ENCODE data around the gene FOXP4. TPM values are rescaled to one million over a fixed set of nuclear protein-coding genes. Genes with fewer than 3 reads are reported as not detected.
A peak's percentile ranks its signal among the peaks of the same experiment; 100 is the strongest.

FOXP4 gene
- total RNA-seq, 1 experiment from 2014 or later = 32.3 TPM

DNA sequence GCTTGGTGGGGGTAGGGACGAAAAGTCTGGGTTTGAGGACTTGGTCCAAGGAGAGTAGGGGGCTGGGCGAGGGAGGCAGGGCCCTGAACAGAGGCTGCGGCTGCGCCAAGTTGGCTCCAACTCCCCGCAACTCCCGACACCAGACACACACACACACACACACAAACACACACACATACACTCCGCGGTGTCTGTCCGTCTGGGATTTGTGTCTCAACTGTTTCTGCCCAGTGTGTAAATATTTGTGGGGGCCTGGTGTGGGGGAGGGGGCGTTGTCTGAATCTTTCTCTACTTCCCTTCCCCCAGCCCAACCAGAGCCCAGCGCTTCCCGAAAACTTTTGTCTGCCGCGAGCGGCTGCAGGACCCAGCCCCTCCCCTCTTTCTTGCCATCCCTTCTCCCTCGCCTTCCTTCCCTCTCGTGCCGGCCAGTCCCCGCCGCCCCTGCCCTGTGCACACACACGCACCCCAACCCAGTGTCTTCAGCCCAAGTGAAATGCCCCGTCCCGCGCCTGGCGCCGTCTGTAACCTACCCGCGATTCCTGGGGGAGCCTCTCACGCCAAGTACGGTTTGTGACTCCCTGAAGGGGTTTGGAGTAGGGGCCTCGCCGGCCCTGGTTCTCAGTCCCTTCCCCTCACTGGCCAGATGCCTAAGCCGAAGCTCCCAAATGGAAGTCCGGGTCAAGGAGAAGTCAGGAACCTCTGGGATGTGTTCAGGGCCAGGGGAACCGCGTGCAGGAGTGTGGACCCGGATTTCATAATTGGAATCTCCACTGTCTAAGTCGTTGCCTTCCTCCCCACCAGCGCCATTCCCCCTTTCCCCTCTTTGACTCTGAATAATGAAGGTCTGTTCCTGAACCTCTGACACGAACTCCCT is 93.0 kb downstream of the FOXP4 start:
- no peaks in the 10 kb centered on the region for H3K9me3 ChIP-seq (ENCODE audit: control insufficient read depth in 1 of 2, insufficient read depth in 1 of 2, low read depth in 1 of 2, low read length in 2 of 2)
- RAD21 ChIA-PET (ENCODE audit: low non-redundant PET in 1 of 2, low total read pairs in 2 of 2, uncharacterized antibody in 2 of 2, unreplicated experiment in 2 of 2) = interaction anchor here in 1 of 2 experiments (0.5 kb wide), 1 partner anchor 42 kb away, joined by 3 read pairs; no protein-coding TSS in a partner anchor
- H3K27me3 ChIP-seq (ENCODE audit: insufficient read depth, low read length) = no peaks in the 10 kb centered on the region
- DNase-seq (ENCODE audit: low read depth, low spot score) = no peak
- peaks cover 24 to 33% of the 10 kb centered on the region in 2 experiments for H3K4me1 ChIP-seq (ENCODE audit: control insufficient read depth in 1 of 2, insufficient read depth in 2 of 2, low read length in 2 of 2)
- H3K9ac ChIP-seq (ENCODE audit: low read length) = no peak overlapping the region
- no peak overlapping the region for H3K4me2 ChIP-seq (ENCODE audit: low read length)
- intact Hi-C loops (cut with micrococcal nuclease) = no loop called here
- CTCF ChIA-PET = no interaction called here
- no peak overlapping the region for H3K4me3 ChIP-seq (replicated peaks in 1 of 2; ENCODE audit: low read depth in 1 of 2, low read length in 2 of 2)
- TF ChIP-seq SRF (IDR thresholded peaks at IDR 0.05; ENCODE audit: low read depth) = no peak
- TF ChIP-seq JUND (IDR thresholded peaks at IDR 0.05) = no peak
- TF ChIP-seq SIN3A (IDR thresholded peaks at IDR 0.05; ENCODE audit: low read depth) = no peak
- H3K79me2 ChIP-seq (ENCODE audit: insufficient read depth, low read length) = peaks cover 10% of the 10 kb centered on the region; the same call in 1 of the 2 replicates
- no peak overlapping the region for H2AFZ ChIP-seq (ENCODE audit: low read depth, low read length, poor library complexity, severe bottlenecking)
- H3K36me3 ChIP-seq (ENCODE audit: control insufficient read depth in 1 of 2, insufficient read depth in 2 of 2, low read length in 2 of 2) = no peaks in the 10 kb centered on the region
- no peak overlapping the region for H3K27ac ChIP-seq (ENCODE audit: low read depth, low read length)
- no peaks in the 10 kb centered on the region for H3K9me2 ChIP-seq (ENCODE audit: insufficient read depth)
- BruUV-seq (replicated peaks) = TSS peak; percentile 8
- ATAC-seq = no peak
- H4K20me1 ChIP-seq (ENCODE audit: insufficient read depth) = no peaks in the 10 kb centered on the region
- POLR2A ChIA-PET = no interaction called here

- no peak overlapping the region for H2AFZ ChIP-seq (ENCODE audit: low read depth, low read length, poor library complexity, severe bottlenecking)
- CTCF ChIA-PET = no interaction called here
- intact Hi-C loops (cut with micrococcal nuclease) = no loop called here
- ATAC-seq = no peak
- no peak overlapping the region for H3K9ac ChIP-seq (ENCODE audit: low read length)
- no peaks in the 10 kb centered on the region for H3K9me3 ChIP-seq (ENCODE audit: control insufficient read depth in 1 of 2, insufficient read depth in 1 of 2, low read depth in 1 of 2, low read length in 2 of 2)
- H3K36me3 ChIP-seq (ENCODE audit: control insufficient read depth in 1 of 2, insufficient read depth in 2 of 2, low read length in 2 of 2) = no peaks in the 10 kb centered on the region
- POLR2A ChIA-PET = no interaction called here
- no peak for DNase-seq (ENCODE audit: low read depth, low spot score)
- no peak overlapping the region for H3K27ac ChIP-seq (ENCODE audit: low read depth, low read length)
- H4K20me1 ChIP-seq (ENCODE audit: insufficient read depth) = no peaks in the 10 kb centered on the region
- peaks cover 24 to 37% of the 10 kb centered on the region in 2 experiments for H3K4me1 ChIP-seq (ENCODE audit: control insufficient read depth in 1 of 2, insufficient read depth in 2 of 2, low read length in 2 of 2)
- no peak overlapping the region for H3K4me2 ChIP-seq (ENCODE audit: low read length)
- RAD21 ChIA-PET (ENCODE audit: low non-redundant PET in 1 of 2, low total read pairs in 2 of 2, uncharacterized antibody in 2 of 2, unreplicated experiment in 2 of 2) = interaction anchor here in 1 of 2 experiments (0.5 kb wide), 1 partner anchor 41 kb away, joined by 3 read pairs; no protein-coding TSS in a partner anchor
- H3K9me2 ChIP-seq (ENCODE audit: insufficient read depth) = no peaks in the 10 kb centered on the region
- no peaks in the 10 kb centered on the region for H3K27me3 ChIP-seq (ENCODE audit: insufficient read depth, low read length)
- H3K4me3 ChIP-seq (replicated peaks in 1 of 2; ENCODE audit: low read depth in 1 of 2, low read length in 2 of 2) = no peak overlapping the region
- H3K79me2 ChIP-seq (ENCODE audit: insufficient read depth, low read length) = peaks cover 10% of the 10 kb centered on the region; the same call in 1 of the 2 replicates
- BruUV-seq (replicated peaks) = no TSS peak
- TF ChIP-seq RAD21 (IDR thresholded peaks at IDR 0.05; ENCODE audit: low read depth) = no peak
- TF ChIP-seq YY1 (IDR thresholded peaks at IDR 0.05; ENCODE audit: extremely low read depth, insufficient replicate concordance, low read depth, low read length) = no peak
- TF ChIP-seq, protein P1, sequence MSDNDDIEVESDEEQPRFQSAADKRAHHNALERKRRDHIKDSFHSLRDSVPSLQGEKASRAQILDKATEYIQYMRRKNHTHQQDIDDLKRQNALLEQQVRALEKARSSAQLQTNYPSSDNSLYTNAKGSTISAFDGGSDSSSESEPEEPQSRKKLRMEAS (IDR thresholded peaks at IDR 0.05) = no peak
- TF ChIP-seq ZNF274 (IDR thresholded peaks at IDR 0.05; ENCODE audit: low read depth, low read length) = no peak
- TF ChIP-seq POLR2A (IDR thresholded peaks at IDR 0.05; ENCODE audit: borderline replicate concordance, extremely low read depth, insufficient read depth, insufficient read length) = no peak
- no peak for TF ChIP-seq EZH2 (IDR thresholded peaks at IDR 0.05)
- TF ChIP-seq, protein P2, sequence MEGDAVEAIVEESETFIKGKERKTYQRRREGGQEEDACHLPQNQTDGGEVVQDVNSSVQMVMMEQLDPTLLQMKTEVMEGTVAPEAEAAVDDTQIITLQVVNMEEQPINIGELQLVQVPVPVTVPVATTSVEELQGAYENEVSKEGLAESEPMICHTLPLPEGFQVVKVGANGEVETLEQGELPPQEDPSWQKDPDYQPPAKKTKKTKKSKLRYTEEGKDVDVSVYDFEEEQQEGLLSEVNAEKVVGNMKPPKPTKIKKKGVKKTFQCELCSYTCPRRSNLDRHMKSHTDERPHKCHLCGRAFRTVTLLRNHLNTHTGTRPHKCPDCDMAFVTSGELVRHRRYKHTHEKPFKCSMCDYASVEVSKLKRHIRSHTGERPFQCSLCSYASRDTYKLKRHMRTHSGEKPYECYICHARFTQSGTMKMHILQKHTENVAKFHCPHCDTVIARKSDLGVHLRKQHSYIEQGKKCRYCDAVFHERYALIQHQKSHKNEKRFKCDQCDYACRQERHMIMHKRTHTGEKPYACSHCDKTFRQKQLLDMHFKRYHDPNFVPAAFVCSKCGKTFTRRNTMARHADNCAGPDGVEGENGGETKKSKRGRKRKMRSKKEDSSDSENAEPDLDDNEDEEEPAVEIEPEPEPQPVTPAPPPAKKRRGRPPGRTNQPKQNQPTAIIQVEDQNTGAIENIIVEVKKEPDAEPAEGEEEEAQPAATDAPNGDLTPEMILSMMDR (IDR thresholded peaks at IDR 0.05 in 2 of 3, conservative IDR thresholded peaks at IDR 0.05 in 1 of 3; ENCODE audit: borderline replicate concordance in 1 of 3, insufficient read depth in 1 of 3, low read depth in 2 of 3, low read length in 2 of 3) = no peak
- TF ChIP-seq, protein P3, sequence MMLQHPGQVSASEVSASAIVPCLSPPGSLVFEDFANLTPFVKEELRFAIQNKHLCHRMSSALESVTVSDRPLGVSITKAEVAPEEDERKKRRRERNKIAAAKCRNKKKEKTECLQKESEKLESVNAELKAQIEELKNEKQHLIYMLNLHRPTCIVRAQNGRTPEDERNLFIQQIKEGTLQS (IDR thresholded peaks at IDR 0.05) = no peak
- TF ChIP-seq SIN3A (IDR thresholded peaks at IDR 0.05; ENCODE audit: low read depth) = no peak
- TF ChIP-seq, protein P4, sequence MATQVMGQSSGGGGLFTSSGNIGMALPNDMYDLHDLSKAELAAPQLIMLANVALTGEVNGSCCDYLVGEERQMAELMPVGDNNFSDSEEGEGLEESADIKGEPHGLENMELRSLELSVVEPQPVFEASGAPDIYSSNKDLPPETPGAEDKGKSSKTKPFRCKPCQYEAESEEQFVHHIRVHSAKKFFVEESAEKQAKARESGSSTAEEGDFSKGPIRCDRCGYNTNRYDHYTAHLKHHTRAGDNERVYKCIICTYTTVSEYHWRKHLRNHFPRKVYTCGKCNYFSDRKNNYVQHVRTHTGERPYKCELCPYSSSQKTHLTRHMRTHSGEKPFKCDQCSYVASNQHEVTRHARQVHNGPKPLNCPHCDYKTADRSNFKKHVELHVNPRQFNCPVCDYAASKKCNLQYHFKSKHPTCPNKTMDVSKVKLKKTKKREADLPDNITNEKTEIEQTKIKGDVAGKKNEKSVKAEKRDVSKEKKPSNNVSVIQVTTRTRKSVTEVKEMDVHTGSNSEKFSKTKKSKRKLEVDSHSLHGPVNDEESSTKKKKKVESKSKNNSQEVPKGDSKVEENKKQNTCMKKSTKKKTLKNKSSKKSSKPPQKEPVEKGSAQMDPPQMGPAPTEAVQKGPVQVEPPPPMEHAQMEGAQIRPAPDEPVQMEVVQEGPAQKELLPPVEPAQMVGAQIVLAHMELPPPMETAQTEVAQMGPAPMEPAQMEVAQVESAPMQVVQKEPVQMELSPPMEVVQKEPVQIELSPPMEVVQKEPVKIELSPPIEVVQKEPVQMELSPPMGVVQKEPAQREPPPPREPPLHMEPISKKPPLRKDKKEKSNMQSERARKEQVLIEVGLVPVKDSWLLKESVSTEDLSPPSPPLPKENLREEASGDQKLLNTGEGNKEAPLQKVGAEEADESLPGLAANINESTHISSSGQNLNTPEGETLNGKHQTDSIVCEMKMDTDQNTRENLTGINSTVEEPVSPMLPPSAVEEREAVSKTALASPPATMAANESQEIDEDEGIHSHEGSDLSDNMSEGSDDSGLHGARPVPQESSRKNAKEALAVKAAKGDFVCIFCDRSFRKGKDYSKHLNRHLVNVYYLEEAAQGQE (IDR thresholded peaks at IDR 0.05; ENCODE audit: low read depth) = no peak
- no peak for TF ChIP-seq CBX3 (IDR thresholded peaks at IDR 0.05; ENCODE audit: low read depth)
These were observed 93.7 kb downstream of the FOXP4 start for GRCh38 chr6:41639809-41640371.

All from HCT116 (cell line).